ENCODE results near the gene CSNK1E. TPM values are rescaled to one million over a fixed set of nuclear protein-coding genes. Genes with fewer than 3 reads are reported as not detected.

CSNK1E gene
- total RNA-seq, 1 experiment from 2014 or later = 178 TPM

DNA sequence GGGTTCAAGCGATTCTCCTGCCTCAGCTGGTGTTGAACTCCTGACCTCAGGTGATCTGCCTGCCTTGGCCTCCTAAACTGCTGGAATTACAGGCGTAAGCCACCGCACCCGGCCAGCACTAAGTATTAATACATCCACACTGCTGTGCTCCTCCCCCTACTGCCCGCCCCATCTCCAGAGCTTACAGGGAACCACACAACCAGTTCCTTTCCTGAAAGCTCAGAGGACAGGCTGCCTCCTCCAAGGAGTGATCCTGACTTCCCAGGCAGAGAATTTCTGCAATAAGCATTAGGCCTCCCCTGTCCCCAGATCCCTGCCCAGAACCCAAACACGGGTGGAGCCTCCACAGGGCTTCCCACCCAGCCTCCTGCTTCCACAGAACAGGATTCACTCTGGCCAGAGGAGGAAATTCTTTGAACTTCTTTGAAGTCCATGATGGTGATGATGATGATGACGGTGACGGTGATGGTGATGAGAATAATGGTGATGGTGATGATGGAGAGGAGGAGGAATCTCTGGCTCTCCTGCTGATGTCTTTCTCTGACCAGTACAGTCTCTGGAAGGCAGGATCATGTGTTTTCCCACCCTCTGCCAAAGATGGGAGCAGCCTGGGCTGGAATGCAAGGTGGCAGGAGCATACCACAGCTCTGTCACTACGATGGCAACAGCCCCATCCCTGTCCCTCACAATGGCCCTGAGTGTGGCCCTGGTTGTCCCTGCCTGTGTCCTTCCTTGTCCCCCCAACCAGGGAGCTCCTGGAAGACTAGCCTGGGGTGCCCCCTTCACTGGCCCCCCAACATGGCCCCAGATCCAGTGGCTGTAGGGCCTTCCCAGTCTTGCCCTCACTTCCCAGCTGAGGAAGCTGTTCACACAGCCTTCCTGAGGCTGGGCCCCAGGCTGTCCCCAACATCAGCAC is 33.5 kb upstream of the CSNK1E start:
- CTCF ChIA-PET = interaction anchor here (0.8 to 1.7 kb wide), 2 partner anchors 122 to 298 kb away, joined by 3 to 5 read pairs; no protein-coding TSS in a partner anchor
- H3K4me3 Mint-ChIP-seq (ENCODE audit: low read depth, unreplicated experiment) = no peak overlapping the region
- BruUV-seq (replicated peaks) = no TSS peak
- no peak for DNase-seq
- no peak for TF ChIP-seq CTCF (IDR thresholded peaks at IDR 0.05; ENCODE audit: unreplicated experiment)
- H3K27me3 Mint-ChIP-seq (ENCODE audit: unreplicated experiment) = peaks cover 12% of the 10 kb centered on the region
- no peak overlapping the region for H3K27ac Mint-ChIP-seq (ENCODE audit: unreplicated experiment)
- no peaks in the 10 kb centered on the region for H3K4me1 Mint-ChIP-seq (ENCODE audit: low read depth, unreplicated experiment)
- no peaks in the 10 kb centered on the region for H3K9me3 Mint-ChIP-seq (ENCODE audit: low read depth, unreplicated experiment)
- intact Hi-C loops (cut with micrococcal nuclease; ENCODE audit: unreplicated experiment) = loop anchor here (5.0 kb wide), 1 partner anchor 298 kb away; no protein-coding TSS in a partner anchor
- H3K36me3 Mint-ChIP-seq (ENCODE audit: insufficient read depth, unreplicated experiment) = peaks cover 18% of the 10 kb centered on the region

DNA sequence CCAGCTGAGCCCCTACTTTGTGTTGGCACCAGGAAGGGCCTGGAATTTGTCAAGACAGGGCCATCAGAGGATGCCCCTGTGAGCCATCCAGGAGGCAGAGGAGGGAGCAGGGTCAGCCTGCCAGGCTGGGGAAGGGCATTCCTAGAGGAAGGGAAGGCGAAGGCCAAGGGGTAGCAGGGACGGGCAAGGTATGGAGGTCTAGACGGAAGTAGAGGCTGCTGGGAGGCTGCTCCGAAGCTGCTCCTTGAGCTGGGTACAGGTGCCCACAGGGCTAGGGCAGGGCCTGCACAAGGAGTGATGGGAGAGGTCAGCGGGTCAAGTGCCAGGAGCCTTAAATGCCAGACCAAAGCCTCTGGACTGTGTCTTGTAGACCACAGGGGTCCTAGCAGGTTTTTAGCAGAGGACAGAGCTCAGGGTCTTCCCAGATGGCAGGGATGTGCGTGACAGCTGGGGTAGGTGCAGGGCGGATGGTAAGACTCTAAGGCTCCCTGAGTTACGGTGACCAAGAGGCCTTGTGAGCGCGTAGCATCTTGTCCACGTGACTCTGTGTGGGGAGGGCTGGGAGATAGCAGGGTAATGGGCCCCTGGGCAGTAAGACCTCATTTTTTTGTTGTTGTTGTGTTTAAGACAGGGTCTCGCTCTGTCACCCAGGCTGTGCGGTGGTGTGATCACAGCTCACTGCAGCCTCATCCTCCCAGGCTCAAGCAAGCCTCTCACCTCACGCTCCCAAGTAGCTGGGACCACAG is 31.7 kb upstream of the CSNK1E start:
- H3K4me1 Mint-ChIP-seq (ENCODE audit: low read depth, unreplicated experiment) = no peaks in the 10 kb centered on the region
- DNase-seq = no peak
- no peak for TF ChIP-seq CTCF (IDR thresholded peaks at IDR 0.05; ENCODE audit: unreplicated experiment)
- no peak overlapping the region for H3K27ac Mint-ChIP-seq (ENCODE audit: unreplicated experiment)
- no TSS peak for BruUV-seq (replicated peaks)
- H3K9me3 Mint-ChIP-seq (ENCODE audit: low read depth, unreplicated experiment) = no peaks in the 10 kb centered on the region
- intact Hi-C loops (cut with micrococcal nuclease; ENCODE audit: unreplicated experiment) = no loop called here
- peaks cover 12% of the 10 kb centered on the region for H3K27me3 Mint-ChIP-seq (ENCODE audit: unreplicated experiment)
- H3K4me3 Mint-ChIP-seq (ENCODE audit: low read depth, unreplicated experiment) = no peak overlapping the region
- peaks cover 18% of the 10 kb centered on the region for H3K36me3 Mint-ChIP-seq (ENCODE audit: insufficient read depth, unreplicated experiment)
- CTCF ChIA-PET = interaction anchor here (1.7 kb wide), 1 partner anchor 297 kb away, joined by 5 read pairs; no protein-coding TSS in a partner anchor

DNA sequence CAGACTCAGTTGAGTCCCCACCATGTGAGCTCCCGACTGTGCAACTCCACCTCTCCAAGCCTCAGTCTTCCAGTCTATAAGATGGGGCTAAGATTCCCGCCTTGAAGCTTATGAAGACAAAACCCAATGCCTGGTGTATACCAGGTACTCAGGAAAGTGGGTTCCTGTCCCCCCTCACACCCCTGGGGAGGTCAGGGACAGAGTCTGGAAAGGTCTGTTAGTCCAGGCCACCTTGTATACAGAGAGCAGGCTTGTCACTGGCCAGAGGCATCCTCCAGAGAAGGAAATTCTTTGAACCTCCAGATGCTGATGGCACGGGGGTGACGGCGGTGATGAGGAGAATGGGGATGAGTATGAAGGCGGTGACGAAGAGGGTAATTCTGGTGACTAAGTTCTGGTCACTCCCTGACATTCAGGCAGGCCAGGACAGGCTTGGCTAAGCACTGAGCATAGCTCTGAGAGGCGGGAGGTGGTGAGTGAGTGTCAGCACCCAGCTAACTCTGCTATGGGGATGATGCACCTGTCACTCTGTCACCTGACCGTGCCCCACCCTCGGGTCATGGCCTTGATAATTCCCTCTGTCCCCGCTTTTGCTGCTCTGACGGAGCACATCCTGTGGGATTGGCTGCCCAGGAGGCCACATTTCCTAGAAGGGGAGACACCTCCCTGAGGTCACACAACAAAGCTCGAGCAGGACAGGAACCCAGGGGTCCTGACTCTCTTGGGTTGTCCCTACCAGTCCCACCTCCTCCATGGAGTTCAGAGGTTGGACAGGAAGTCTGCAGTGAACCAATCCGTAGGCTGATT is 30.9 kb upstream of the CSNK1E start:
- intact Hi-C loops (cut with micrococcal nuclease; ENCODE audit: unreplicated experiment) = no loop called here
- no peak for TF ChIP-seq CTCF (IDR thresholded peaks at IDR 0.05; ENCODE audit: unreplicated experiment)
- CTCF ChIA-PET = interaction anchor here (0.9 kb wide), 1 partner anchor 296 kb away, joined by 4 read pairs; no protein-coding TSS in a partner anchor
- Mint-ChIP-seq H3K9me3 (ENCODE audit: low read depth, unreplicated experiment) (no peaks in the 10 kb centered on the region), H3K36me3 (ENCODE audit: insufficient read depth, unreplicated experiment) (peaks cover 18% of the 10 kb centered on the region), H3K4me1 (ENCODE audit: low read depth, unreplicated experiment) (no peaks in the 10 kb centered on the region), H3K27me3 (ENCODE audit: unreplicated experiment) (peaks cover 12% of the 10 kb centered on the region), H3K4me3 (ENCODE audit: low read depth, unreplicated experiment) (no peak overlapping the region), H3K27ac (ENCODE audit: unreplicated experiment) (no peak overlapping the region)
- no peak for DNase-seq
- no TSS peak for BruUV-seq (replicated peaks)
